Uterus (tissue), 2 donors: ENCODE results near the gene TRIM17.

ENCODE experiments used
- CTCF ChIP-seq, 4 experiments: fragments of 200-600 bp in 2 of 4; fragments of 450-650 bp in 2 of 4; sonication (generic) in 2 of 4; IDR thresholded peaks; one replicate each; pipeline ENCODE4 v1.5.1; 2016 to 2019; ENCODE audit warnings: antibody characterized with exemption in 4 of 4, mild to moderate bottlenecking in 2 of 4, moderate library complexity in 1 of 4
- POLR2A ChIP-seq, 2 donors: fragments of 450-650 bp; IDR thresholded peaks; one replicate each; pipeline ENCODE4 v1.6.1; 2016; ENCODE audit warnings: antibody characterized with exemption in 2 of 2, mild to moderate bottlenecking in 1 of 2, moderate library complexity in 1 of 2

- TF ChIP-seq POLR2A (IDR thresholded peaks at IDR 0.05), result no peak
- TF ChIP-seq CTCF (IDR thresholded peaks at IDR 0.05), result no peak
Observed at GRCh38 chr1:228370439-228370940, 46.2 kb downstream of the TRIM17 start.
